GM15510 (cell line): Measurements from ENCODE around the gene PLEKHM2.

ENCODE experiments used
- POLR2A ChIP-seq: IDR thresholded peaks from 3 replicates; pipeline ENCODE4 v1.6.1; 2011; ENCODE audit warnings: borderline replicate concordance; ENCODE audit not compliant: insufficient read length; ENCODE audit errors: extremely low read depth

Gene PLEKHM2

DNA sequence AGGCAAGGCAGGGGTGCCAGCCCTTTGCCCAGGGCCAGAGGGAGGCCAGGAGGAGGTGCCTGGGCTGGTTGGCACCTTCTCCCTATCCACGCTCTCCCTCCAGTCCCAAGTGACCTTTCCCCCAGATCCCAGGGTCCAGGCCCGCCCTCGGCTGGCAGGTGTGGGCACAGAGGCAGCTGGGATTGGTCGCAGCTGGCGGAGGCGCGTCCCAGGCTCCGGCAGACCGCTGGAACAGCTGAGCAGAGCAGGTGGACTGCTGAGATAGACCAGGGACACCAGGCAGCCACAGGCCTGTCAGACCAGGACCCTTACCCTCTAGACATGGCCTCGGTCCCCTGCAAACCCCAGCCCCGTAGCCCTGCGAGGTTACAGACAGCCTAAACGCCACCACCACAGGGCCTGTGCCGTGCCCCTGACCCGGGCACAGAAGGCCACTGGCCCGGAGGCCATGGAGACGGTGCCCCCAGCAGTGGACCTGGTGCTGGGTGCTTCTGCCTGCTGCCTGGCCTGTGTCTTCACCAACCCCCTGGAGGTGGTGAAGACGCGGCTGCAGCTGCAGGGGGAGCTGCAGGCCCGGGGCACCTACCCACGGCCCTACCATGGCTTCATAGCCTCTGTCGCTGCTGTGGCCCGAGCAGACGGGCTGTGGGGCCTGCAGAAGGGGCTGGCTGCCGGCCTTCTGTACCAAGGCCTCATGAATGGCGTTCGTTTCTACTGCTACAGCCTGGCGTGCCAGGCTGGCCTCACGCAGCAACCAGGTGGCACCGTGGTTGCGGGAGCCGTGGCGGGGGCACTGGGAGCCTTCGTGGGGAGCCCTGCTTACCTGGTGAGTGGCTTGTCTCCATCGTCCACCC lies 52.1 kb downstream of the PLEKHM2 start, which contains the start of gene SLC25A34:
TSS of gene SLC25A34 (plus strand) at position 221 of the 854 bp plus-strand sequence. CDS start at position 449, 228 bp downstream.
- TF ChIP-seq POLR2A, result no peak

- TF ChIP-seq POLR2A, result no peak
Measured at GRCh38 chr1:15736892-15737261, 52.8 kb downstream of the PLEKHM2 start.

GRCh38 chr1:15737324-15738319 lies 53.5 kb downstream of the PLEKHM2 start:
- TF ChIP-seq POLR2A, result no peak

DNA sequence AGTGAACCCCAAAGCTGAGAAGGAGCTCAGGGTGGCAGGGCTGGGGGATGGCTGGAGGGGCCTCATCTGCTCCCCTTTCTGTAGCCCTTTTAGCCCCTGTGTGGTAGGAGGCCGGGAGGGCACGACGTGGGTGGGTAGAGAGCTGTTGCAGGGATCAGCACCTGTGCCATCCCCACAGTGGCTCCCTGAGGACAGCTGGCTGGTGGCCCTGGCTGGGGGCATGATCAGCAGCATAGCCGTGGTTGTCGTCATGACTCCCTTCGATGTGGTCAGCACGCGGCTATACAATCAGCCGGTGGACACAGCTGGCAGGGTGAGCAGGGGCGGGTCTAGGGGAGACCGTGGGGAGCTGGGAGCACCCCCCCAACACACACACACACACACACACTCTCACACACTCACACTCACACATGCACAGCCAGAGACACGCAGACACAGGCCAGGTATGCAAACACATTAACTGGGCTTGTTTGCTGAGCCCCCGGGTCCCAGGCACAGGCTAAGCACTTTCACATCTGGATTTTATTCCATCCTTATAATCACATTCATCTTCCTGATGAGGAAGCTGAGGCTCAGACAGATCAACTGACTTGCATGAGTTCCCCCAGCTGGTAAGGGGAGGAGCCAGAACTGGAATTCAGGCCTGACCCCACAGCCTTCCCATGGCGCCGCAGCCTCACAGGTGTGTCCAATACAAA lies 54.4 kb downstream of the PLEKHM2 start:
- TF ChIP-seq POLR2A, result no peak

DNA sequence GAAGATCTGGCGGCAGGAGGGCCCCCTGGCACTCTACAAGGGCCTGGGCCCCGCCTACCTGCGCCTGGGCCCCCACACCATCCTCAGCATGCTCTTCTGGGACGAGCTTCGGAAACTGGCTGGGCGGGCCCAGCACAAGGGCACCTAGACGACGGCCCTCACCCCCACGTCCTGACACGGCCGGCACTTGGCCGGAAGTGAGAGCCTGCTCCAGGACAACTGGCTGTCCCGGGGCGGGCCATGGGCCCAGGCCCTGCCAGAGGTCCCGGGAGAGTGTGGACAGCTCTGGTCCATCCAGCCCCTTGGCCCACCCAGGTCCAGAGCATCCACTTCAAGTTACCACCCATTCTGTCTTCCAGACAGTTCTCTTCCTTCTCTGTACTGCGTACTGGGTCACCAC lies 55.1 kb downstream of the PLEKHM2 start:
- no peak for TF ChIP-seq POLR2A

DNA sequence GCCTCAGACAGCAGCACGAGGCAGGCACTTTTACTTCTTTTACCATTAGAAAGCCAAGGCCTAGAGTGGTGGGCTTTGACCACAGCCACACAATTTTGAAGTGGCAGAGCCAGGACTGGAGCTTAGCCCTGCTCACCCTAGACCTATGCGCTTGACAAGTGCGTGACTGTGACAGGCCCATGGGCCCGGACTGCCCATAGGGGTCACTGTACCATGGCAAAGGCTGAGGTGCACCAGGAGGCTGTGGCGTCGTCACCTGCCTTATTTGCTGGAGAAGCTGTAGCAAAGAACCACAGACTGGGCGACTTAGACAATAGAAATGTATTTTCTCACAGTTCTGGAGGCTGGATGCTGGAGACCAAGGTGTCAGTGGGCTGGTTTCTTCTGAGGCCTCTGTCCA lies 55.6 kb downstream of the PLEKHM2 start:
- TF ChIP-seq POLR2A, result no peak

DNA sequence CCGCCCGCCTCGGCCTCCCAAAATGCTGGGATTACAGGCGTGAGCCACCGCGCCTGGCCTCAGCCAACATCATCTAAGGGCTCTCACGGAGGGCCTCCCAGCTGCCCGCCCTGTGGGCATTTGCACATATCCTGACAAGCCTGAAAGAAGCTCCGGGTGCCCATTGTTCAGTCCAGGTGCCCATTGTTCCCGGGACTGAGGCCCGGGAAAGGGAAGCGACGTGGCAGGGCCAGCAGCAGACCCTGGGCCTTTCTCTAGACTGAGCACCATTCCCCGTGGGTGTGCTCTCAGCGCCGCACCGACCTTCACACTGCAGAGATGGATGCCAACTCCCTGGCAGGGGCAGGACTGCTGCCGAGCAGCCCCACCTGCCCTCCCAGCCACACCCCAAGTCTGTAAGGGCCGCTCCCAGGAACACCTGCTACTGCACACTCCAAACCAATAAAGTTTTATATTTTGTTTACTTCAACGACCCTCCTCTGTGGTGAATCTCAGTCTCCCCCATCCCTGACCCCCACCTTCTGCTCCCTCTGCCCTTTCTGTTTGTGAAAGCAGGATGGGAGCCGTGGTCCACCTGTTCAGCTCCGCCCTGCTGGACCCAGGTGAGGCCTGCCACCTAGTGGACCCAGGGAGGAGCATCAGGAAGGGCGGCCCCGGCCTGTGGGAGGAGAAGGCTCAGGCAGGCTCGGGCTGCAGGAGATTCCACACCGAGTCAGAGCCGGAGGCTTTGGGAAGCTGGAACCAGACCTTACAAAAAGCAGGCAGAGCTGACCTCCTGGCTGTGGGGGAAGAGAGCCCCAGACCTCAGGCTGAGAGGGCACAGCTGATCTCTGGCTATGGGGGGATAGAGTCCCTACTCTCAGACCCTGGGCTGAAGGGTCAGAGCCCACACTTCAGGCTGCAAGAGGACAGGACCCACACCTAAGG lies 57.1 kb downstream of the PLEKHM2 start:
- TF ChIP-seq POLR2A, result no peak

- no peak for TF ChIP-seq POLR2A
Measured at GRCh38 chr1:15742339-15742801, 58.2 kb downstream of the PLEKHM2 start, which contains the start of gene TMEM82. TSS of gene TMEM82 (plus strand) at chr1:15742499. CDS start at chr1:15742560, 61 bp downstream.

GRCh38 chr1:15744122-15744679 lies 60.1 kb downstream of the PLEKHM2 start:
- no peak for TF ChIP-seq POLR2A

- no peak for TF ChIP-seq POLR2A
Measured at GRCh38 chr1:15747378-15747777, 63.3 kb downstream of the PLEKHM2 start.

DNA sequence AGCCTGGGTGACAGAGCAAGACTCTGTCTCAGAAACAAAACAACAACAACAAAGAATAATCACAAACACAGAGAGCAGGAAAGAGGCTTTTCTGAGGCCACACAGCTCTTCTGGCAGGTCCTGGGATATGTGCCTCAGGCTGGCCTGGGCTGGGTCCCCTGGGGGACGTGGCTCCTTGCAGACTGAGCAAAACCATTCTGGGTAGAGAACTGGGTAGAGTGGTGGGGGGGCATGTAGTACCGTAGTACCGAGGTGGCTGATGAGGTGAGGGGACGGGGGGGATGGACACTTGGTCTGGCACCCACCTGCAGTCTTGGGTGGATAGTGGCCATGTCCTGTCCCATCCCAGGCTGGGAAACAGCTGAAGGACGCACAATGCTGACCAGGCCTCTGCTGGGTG lies 64.1 kb downstream of the PLEKHM2 start:
- no peak for TF ChIP-seq POLR2A

DNA sequence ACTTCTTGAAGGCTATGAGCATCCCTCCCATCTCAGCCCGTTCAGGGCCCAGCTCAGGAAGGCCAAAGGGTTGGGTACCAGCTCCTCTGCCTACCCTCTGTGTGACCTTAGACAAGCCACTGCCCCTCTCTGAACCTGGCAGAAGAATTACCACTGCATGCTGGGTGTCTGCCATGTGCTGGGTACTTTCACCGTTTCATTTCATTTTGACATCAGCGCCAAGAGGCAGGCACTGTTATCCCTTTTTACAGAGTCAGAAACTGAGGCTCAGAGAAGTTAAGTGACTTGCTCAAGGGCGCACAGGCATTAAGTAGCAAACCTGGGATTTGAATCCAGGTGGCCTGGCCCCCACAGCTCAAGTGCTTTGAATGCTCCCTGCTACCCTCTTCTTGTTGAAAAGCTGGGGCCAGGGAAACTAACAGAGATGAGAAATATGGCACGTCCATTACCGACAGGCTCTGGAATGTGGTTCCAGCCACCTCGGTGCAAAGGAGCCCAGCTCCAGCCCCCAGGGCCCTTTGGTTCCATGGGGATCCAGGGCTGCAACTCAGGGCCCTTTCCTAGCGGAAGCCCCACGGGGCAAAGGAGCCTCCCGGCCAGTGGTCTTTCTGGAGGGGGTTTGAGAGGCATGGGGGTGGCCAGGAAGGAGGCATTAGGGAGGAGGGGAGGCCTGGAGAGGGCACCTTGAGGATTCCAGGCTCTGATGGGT lies 64.7 kb downstream of the PLEKHM2 start:
- no peak for TF ChIP-seq POLR2A
